ENCODE measurements around the gene CHRNB4.
"Not testable (repeated sequence)": the region's sequence is repeated elsewhere in the genome, so short reads cannot be mapped to it uniquely, and the experiment has no call there.

The CHRNB4 gene, protein sequence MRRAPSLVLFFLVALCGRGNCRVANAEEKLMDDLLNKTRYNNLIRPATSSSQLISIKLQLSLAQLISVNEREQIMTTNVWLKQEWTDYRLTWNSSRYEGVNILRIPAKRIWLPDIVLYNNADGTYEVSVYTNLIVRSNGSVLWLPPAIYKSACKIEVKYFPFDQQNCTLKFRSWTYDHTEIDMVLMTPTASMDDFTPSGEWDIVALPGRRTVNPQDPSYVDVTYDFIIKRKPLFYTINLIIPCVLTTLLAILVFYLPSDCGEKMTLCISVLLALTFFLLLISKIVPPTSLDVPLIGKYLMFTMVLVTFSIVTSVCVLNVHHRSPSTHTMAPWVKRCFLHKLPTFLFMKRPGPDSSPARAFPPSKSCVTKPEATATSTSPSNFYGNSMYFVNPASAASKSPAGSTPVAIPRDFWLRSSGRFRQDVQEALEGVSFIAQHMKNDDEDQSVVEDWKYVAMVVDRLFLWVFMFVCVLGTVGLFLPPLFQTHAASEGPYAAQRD

DNA sequence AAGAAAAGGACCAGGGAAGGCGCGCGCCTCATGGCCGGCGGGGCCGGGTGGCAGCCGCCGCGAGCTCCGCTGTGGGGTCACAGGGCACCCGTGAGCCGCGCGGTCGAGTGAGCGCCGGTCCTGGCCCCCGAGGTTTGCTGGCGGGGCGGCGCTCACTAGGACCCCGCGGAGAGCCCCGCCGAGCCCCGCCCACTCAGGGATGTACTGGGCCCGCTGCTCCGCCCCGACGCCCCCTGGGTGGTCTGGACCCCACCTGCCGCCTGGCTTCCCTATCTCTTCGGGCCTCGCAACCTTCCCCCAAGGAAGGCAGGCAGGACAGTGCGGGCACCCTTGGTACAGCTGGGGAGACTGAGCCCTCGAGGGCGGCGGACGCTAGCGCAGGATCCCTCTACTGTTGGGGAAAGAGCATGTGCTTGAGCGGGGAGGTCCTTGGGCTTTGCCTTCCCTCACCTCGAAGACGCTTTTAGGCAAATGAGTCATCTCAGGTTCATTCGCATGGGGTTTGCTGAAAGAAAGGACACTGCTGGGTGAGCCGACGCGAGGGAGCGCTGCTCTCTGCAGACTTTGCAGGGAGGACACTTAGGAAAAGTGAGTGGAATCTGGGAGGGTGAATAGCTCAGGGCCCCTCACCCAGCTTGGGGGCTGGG lies at the start of gene CHRNB4:
CHRNB4 (minus strand) TSS at position 109 of the 647 bp plus-strand sequence; CDS start at position 32, 77 bp downstream.
- Histone ChIP-seq H3K4me1 (ENCODE audit: control insufficient read depth, insufficient read depth, low read length) (no peaks in the 10 kb centered on the region), H3K27me3 (replicated peaks; ENCODE audit: control insufficient read depth, insufficient read depth, low read length) (peaks cover 43% of the 10 kb centered on the region), H3K9ac (ENCODE audit: low read length) (no peak within 1 kb of the TSS), H3K4me3 (ENCODE audit: low read length) (peak within 1 kb of the TSS; percentile 52), H3K36me3 (ENCODE audit: control insufficient read depth, insufficient read depth, low read length, severe bottlenecking) (no peaks in the 10 kb centered on the region), H3K9me3 (ENCODE audit: control insufficient read depth, low read length) (no peaks in the 10 kb centered on the region)
- peak; percentile 18 for DNase-seq (ENCODE audit: low read depth)

DNA sequence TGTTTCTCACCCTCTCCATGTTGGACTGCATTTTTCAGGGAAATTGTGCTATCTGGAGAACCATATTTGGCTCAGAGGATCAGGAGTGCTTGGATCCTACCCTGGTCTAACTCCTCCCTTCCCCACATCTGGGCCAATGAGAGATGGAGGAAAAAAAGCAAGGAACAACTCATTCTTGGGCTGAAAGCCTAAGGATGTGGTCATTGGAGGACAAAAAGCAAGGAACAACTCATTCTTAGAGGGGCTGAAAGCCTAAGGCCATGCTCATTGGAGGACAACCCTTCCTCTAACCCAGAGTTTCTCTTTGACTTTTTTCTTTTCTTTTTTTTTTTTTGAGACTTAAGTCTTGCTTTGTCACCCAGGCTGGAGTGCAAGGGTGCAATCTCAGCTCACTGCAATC lies 48.6 kb upstream of the CHRNB4 start:
- DNase-seq (ENCODE audit: low read depth): no peak
- H3K4me3 ChIP-seq (ENCODE audit: low read length): no peak overlapping the region
- H3K36me3 ChIP-seq (ENCODE audit: control insufficient read depth, insufficient read depth, low read length, severe bottlenecking): no peaks in the 10 kb centered on the region
- peaks cover 2% of the 10 kb centered on the region for H3K4me1 ChIP-seq (ENCODE audit: control insufficient read depth, insufficient read depth, low read length)
- no peak overlapping the region for H3K9ac ChIP-seq (ENCODE audit: low read length)
- no peaks in the 10 kb centered on the region for H3K9me3 ChIP-seq (ENCODE audit: control insufficient read depth, low read length)
- H3K27me3 ChIP-seq (replicated peaks; ENCODE audit: control insufficient read depth, insufficient read depth, low read length): peaks cover 18% of the 10 kb centered on the region

DNA sequence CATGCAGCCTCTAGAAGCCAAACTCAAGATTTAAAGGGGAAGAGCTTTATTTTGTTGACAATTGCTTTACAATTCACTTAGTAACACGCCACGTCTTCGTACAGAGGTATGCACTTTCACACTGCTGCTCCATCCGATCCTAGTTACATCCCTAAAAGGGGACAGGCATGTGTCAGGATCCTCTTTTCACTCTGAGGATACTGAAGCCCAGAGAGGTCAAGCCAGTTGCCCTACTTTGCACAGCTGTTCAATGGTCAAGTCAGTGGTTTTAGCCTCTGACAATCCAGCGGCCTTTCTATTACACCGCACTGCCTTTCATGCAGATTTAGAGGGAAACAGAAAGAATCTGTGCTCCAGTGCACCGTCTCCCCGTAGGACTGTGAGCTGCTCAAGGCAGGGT lies 44.9 kb upstream of the CHRNB4 start:
- H3K9ac ChIP-seq (ENCODE audit: low read length): no peak overlapping the region
- H3K36me3 ChIP-seq (ENCODE audit: control insufficient read depth, insufficient read depth, low read length, severe bottlenecking): no peaks in the 10 kb centered on the region
- peaks cover 28% of the 10 kb centered on the region for H3K27me3 ChIP-seq (replicated peaks; ENCODE audit: control insufficient read depth, insufficient read depth, low read length)
- no peaks in the 10 kb centered on the region for H3K9me3 ChIP-seq (ENCODE audit: control insufficient read depth, low read length)
- no peak overlapping the region for H3K4me3 ChIP-seq (ENCODE audit: low read length)
- H3K4me1 ChIP-seq (ENCODE audit: control insufficient read depth, insufficient read depth, low read length): peaks cover 2% of the 10 kb centered on the region
- DNase-seq (ENCODE audit: low read depth): no peak

DNA sequence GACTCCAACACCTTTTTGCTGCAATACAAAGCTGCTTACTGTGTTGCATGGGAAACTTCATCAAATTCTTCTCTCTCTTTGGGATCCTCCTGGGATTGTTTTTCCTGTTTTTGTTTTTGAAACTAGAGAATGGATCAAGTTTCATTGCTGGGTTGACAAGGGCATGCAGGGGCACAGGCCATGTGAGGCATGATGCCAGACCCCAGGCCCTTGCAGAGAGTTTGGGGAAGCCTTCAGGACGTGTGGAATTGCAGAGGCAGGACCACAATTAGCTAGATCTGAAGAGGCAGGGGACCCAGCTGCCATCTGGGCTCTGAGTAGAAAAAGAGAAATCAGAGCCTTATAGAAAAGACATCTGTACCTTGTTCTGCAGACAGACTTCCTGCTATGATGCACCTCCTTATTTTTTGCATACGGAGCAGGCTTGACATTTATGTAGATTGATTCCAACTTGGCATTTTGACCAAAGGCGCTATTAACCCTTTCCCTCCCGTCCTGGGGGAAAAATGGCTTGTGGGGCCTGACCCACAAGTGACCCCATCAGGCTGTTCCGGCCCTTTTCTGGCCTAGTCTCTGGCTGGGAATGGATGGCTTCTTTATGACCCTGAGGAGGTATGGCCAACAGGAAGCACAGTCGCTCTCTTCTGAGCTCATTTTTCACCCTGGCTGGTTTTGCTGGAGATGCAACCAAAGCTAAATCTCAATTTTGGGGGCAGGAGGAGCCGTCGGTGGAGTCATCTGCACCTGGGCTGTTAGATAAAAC lies 44.3 kb upstream of the CHRNB4 start:
- peaks cover 2% of the 10 kb centered on the region for H3K4me1 ChIP-seq (ENCODE audit: control insufficient read depth, insufficient read depth, low read length)
- no peak for DNase-seq (ENCODE audit: low read depth)
- H3K27me3 ChIP-seq (replicated peaks; ENCODE audit: control insufficient read depth, insufficient read depth, low read length): peaks cover 25% of the 10 kb centered on the region
- H3K4me3 ChIP-seq (ENCODE audit: low read length): no peak overlapping the region
- H3K9ac ChIP-seq (ENCODE audit: low read length): no peak overlapping the region
- no peaks in the 10 kb centered on the region for H3K9me3 ChIP-seq (ENCODE audit: control insufficient read depth, low read length)
- H3K36me3 ChIP-seq (ENCODE audit: control insufficient read depth, insufficient read depth, low read length, severe bottlenecking): no peaks in the 10 kb centered on the region

DNA sequence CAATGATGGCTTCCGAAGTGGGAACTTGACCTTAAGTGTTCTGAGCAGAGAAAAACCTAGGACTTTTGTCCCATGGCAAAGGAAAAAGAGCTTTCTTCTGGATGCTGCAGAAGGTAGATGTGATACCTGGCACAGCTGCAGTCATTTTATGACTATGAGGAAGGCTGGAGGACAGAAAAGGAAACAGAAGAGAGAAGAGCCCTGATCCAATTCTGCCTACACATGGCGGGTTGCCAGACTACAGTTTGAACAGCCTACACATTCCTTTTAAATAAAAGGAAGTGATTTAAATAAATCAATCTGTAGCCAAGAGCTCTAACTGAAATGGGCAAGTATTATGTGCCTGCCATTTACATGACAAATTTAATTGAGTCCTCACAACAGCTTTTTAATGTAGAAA lies 43.6 kb upstream of the CHRNB4 start:
- peaks cover 2% of the 10 kb centered on the region for H3K4me1 ChIP-seq (ENCODE audit: control insufficient read depth, insufficient read depth, low read length)
- no peaks in the 10 kb centered on the region for H3K36me3 ChIP-seq (ENCODE audit: control insufficient read depth, insufficient read depth, low read length, severe bottlenecking)
- H3K4me3 ChIP-seq (ENCODE audit: low read length): no peak overlapping the region
- peaks cover 25% of the 10 kb centered on the region for H3K27me3 ChIP-seq (replicated peaks; ENCODE audit: control insufficient read depth, insufficient read depth, low read length)
- no peak for DNase-seq (ENCODE audit: low read depth)
- H3K9ac ChIP-seq (ENCODE audit: low read length): no peak overlapping the region
- no peaks in the 10 kb centered on the region for H3K9me3 ChIP-seq (ENCODE audit: control insufficient read depth, low read length)

DNA sequence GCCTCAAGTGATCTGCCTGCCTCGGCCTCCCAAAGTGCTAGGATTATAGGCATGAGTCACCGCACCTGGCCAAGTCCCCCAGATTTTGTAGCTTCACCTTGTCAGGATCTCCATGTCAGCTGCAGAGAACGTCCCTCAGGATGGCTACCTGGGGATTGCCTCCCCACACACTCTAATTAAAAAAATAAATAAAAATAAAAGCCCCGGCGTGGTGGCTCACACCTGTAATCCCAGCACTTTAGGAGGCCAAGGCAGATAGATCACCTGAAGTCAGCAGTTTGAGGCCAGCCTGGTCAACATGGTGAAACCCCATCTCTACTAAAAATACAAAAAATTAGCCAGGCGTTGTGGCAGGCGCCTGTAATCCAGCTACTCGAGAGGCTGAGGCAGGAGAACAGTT lies 42.6 kb upstream of the CHRNB4 start:
- H3K4me1 ChIP-seq (ENCODE audit: control insufficient read depth, insufficient read depth, low read length); DNase-seq (ENCODE audit: low read depth); H3K36me3 ChIP-seq (ENCODE audit: control insufficient read depth, insufficient read depth, low read length, severe bottlenecking); H3K9ac ChIP-seq (ENCODE audit: low read length); H3K4me3 ChIP-seq (ENCODE audit: low read length); H3K9me3 ChIP-seq (ENCODE audit: control insufficient read depth, low read length): not testable (repeated sequence)
- H3K27me3 ChIP-seq (replicated peaks; ENCODE audit: control insufficient read depth, insufficient read depth, low read length): peaks cover 22% of the 10 kb centered on the region

DNA sequence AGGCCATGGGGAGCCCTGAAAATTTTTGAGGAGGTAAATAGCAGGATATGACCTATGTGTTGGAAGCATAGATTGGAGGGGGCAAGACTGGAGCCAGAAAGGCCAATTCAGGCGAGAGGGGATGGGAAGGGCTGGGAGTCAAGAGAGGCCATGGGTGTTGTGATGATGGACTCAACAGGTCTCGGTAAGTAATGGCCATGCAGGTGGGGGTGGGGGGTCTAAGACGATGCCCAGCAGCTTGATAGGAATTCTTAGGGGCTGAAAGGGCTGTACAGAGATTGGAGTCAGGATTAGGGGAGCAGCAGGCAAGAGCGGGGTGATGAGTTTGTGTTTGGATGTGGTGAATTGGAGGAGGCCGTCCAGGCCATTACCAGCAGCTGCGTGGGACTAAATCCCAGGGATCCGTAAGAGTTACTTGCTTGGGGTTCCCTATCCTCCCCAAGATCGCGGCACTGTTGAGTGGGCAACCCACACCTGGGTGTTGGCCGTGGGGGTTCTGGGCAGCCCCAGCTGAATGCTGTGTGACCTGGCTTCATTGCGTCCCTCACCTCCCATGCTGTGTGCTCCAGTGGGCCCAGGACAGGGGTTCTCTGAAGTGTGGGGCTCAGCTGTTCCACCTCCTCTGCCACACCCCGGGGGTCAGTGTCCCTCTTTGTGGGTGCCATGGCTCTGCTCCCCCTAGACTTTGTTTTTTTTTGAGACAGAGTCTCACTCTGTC lies 41.8 kb upstream of the CHRNB4 start:
- H3K4me1 ChIP-seq (ENCODE audit: control insufficient read depth, insufficient read depth, low read length): peaks cover 2% of the 10 kb centered on the region
- H3K36me3 ChIP-seq (ENCODE audit: control insufficient read depth, insufficient read depth, low read length, severe bottlenecking): no peaks in the 10 kb centered on the region
- no peak for DNase-seq (ENCODE audit: low read depth)
- no peaks in the 10 kb centered on the region for H3K9me3 ChIP-seq (ENCODE audit: control insufficient read depth, low read length)
- H3K4me3 ChIP-seq (ENCODE audit: low read length): no peak overlapping the region
- peaks cover 22% of the 10 kb centered on the region for H3K27me3 ChIP-seq (replicated peaks; ENCODE audit: control insufficient read depth, insufficient read depth, low read length)
- H3K9ac ChIP-seq (ENCODE audit: low read length): no peak overlapping the region

DNA sequence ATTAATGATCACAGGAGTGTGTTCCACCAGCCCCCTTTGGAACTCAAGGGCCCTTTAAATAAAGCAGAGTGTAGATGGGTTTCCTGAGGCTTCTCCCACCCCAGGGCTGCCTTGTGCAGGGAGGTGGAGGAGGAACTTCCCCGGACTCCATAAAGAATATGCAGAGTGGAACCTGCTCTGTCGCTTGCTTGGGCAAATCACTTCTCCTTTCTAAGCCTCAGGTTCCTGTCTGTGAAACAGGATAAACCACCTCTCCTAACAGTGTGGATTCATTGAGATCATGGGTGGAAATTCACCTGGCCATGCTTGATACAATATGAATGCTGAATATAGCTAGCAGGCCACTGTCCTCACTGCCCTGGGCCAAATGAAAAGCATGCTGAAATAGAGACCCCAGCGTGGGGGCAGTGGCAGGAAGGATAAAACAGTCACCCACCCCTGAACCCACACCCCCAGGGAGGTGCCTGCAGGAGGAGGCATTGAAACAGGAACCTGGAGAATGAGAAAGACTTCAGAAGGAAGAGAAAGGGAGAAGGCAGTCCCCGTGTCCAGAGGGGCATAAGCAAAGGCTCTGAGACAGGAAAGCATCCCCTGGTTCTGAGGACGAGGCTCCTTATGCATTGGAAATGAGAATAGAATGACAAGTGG lies 41.1 kb upstream of the CHRNB4 start:
- Histone ChIP-seq H3K9me3 (ENCODE audit: control insufficient read depth, low read length) (no peaks in the 10 kb centered on the region), H3K4me3 (ENCODE audit: low read length) (no peak overlapping the region), H3K36me3 (ENCODE audit: control insufficient read depth, insufficient read depth, low read length, severe bottlenecking) (no peaks in the 10 kb centered on the region), H3K27me3 (replicated peaks; ENCODE audit: control insufficient read depth, insufficient read depth, low read length) (peaks cover 22% of the 10 kb centered on the region), H3K4me1 (ENCODE audit: control insufficient read depth, insufficient read depth, low read length) (peaks cover 2% of the 10 kb centered on the region), H3K9ac (ENCODE audit: low read length) (no peak overlapping the region)
- DNase-seq (ENCODE audit: low read depth): no peak

DNA sequence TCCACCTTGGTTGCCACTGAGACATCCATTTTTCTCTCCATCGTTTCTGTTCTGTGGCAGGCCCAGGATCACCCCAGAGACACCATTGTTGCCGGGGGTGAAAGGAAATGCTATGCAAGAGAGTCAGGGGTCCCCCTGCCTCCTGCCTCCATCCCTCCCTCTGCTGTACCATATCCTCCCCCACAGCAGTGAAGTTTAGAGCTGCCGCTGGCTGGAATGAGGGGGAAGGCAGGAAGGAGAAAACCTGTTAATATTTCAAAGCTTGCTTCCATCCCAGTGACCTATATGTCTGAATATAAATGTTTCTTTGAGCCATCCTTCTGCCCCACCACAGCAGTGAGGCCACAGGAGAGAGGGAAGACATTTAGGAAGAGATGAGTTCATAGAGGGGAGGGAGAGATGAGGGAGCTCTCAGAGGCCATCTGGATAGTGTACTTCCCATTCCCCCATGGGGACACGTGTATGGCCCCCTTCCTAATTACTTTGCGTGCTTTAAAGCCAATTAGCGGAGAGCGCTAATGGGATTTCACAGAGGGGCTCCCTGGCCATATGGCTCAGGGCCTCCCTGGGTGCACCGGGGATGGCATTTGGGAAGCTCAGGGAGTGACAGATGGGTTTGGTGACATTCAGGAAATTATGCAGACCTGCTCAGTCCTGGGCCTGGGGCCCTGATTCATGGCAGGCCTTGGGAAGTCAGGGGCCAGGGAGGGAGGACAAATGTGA lies 40.4 kb upstream of the CHRNB4 start:
- no peaks in the 10 kb centered on the region for H3K36me3 ChIP-seq (ENCODE audit: control insufficient read depth, insufficient read depth, low read length, severe bottlenecking)
- DNase-seq (ENCODE audit: low read depth): no peak
- no peak overlapping the region for H3K4me3 ChIP-seq (ENCODE audit: low read length)
- peaks cover 15% of the 10 kb centered on the region for H3K27me3 ChIP-seq (replicated peaks; ENCODE audit: control insufficient read depth, insufficient read depth, low read length)
- H3K9ac ChIP-seq (ENCODE audit: low read length): no peak overlapping the region
- H3K9me3 ChIP-seq (ENCODE audit: control insufficient read depth, low read length): no peaks in the 10 kb centered on the region
- H3K4me1 ChIP-seq (ENCODE audit: control insufficient read depth, insufficient read depth, low read length): peaks cover 2% of the 10 kb centered on the region

DNA sequence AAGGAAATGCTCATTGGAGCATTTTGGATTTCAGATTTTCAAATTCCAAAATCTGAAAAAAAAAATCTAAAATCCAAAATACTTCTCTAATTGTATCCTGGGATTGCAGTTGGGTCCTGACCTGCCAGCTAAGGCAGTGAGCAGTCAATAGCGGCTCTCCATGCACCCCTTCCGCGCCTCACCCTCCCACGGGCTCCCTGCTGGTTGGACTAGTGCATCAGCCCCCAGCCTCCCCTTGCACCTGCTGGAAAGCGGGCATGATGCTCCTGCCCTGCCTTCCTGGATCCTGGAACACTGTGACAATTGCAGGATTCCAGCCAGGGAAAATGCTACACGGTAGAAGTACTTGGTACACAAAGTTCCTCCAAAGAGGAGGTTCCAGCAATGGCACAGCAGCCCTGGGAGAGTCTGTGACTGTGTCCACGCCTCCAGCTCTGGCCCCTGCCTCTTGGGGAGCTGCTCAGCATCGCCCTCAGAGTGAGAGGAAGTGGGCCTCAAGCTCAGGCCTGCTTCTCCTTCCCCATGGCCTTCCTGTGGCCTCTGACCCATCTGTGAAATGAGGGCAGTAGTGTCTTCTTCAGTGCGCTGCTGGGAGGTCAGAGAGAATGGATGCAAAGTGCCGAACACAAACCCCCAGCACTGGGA lies 39.5 kb upstream of the CHRNB4 start:
- Histone ChIP-seq H3K4me3 (ENCODE audit: low read length) (no peak overlapping the region), H3K27me3 (replicated peaks; ENCODE audit: control insufficient read depth, insufficient read depth, low read length) (peaks cover 13% of the 10 kb centered on the region), H3K9me3 (ENCODE audit: control insufficient read depth, low read length) (no peaks in the 10 kb centered on the region), H3K4me1 (ENCODE audit: control insufficient read depth, insufficient read depth, low read length) (peaks cover 2% of the 10 kb centered on the region), H3K9ac (ENCODE audit: low read length) (no peak overlapping the region), H3K36me3 (ENCODE audit: control insufficient read depth, insufficient read depth, low read length, severe bottlenecking) (no peaks in the 10 kb centered on the region)
- DNase-seq (ENCODE audit: low read depth): no peak

All from adipocyte (in vitro differentiated cells).